Activated CD4-positive, alpha-beta T cell treated with anti-CD3 and anti-CD28 coated beads, Interleukin-10, Interleukin-2, amounts not matched to agents 100 ng/mL and 50 ng/mL, durations not matched to agents 16 hours and 8 hours (primary cell): ENCODE results near the gene HNF1A.
A peak's percentile ranks its signal among the peaks of the same experiment; 100 is the strongest.

Experiments
- DNase-seq: peaks from one replicate; pipeline ENCODE4 v3.0.0-alpha.2; 2020

HNF1A gene

GRCh38 chr12:120990487-120991055 lies 12.2 kb downstream of the HNF1A start:
- DNase-seq = no peak

- DNase-seq = no peak
These were observed 13.6 kb downstream of the HNF1A start for GRCh38 chr12:120991965-120992364.

GRCh38 chr12:120992989-120993388 lies 14.6 kb downstream of the HNF1A start:
- no peak for DNase-seq

- DNase-seq = no peak
These were observed 15.2 kb downstream of the HNF1A start for GRCh38 chr12:120993496-120993895.

- DNase-seq = no peak
These were observed 15.7 kb downstream of the HNF1A start for GRCh38 chr12:120994059-120994458.

GRCh38 chr12:120994589-120995337 lies 16.4 kb downstream of the HNF1A start:
- no peak for DNase-seq

GRCh38 chr12:120996133-120996746 lies 17.9 kb downstream of the HNF1A start:
- no peak for DNase-seq

GRCh38 chr12:120997448-120997847 lies 19.1 kb downstream of the HNF1A start:
- no peak for DNase-seq

GRCh38 chr12:120998435-120998834 lies 20.1 kb downstream of the HNF1A start:
- no peak for DNase-seq

GRCh38 chr12:120999191-121000120 lies 21.1 kb downstream of the HNF1A start:
- no peak for DNase-seq

GRCh38 chr12:121000530-121000929 lies 22.2 kb downstream of the HNF1A start:
- no peak for DNase-seq

- DNase-seq = no peak
These were observed 22.7 kb downstream of the HNF1A start for GRCh38 chr12:121001060-121001459.

- DNase-seq = no peak
These were observed 23.6 kb downstream of the HNF1A start for GRCh38 chr12:121001841-121002483.

GRCh38 chr12:121003650-121004049 lies 25.3 kb downstream of the HNF1A start:
- DNase-seq = no peak

GRCh38 chr12:121004253-121004815 lies 26.0 kb downstream of the HNF1A start:
- no peak for DNase-seq

- peak; percentile 65 for DNase-seq
These were observed 27.0 kb downstream of the HNF1A start for GRCh38 chr12:121005346-121005815.

- DNase-seq = no peak
These were observed 30.2 kb downstream of the HNF1A start for GRCh38 chr12:121008347-121009098.

- DNase-seq = no peak
These were observed 31.4 kb downstream of the HNF1A start for GRCh38 chr12:121009741-121010140.

- DNase-seq = no peak
These were observed 32.5 kb downstream of the HNF1A start for GRCh38 chr12:121010860-121011259.

GRCh38 chr12:121011820-121012219 lies 33.5 kb downstream of the HNF1A start:
- DNase-seq = no peak

- DNase-seq = no peak
These were observed 35.4 kb downstream of the HNF1A start for GRCh38 chr12:121013715-121014114.
